HCT116 (cell line): Measurements from ENCODE around the gene SOWAHC.

Experiments used
- ATF3 ChIP-seq: IDR thresholded peaks from 2 replicates; pipeline ENCODE4 v1.6.1; 2012
- CEBPB ChIP-seq: IDR thresholded peaks from 2 replicates; pipeline ENCODE4 v1.6.1; 2012; ENCODE audit warnings: low read depth
- CTCF ChIP-seq, 3 experiments: fragments of 200-600 bp in 1 of 3; sonication (generic) in 1 of 3; IDR thresholded peaks in 2 of 3; conservative IDR thresholded peaks in 1 of 3; 2 replicates each; pipeline ENCODE4 v1.5.1; 2012 to 2017; ENCODE audit warnings: low read depth in 2 of 3, low read length in 2 of 3, antibody characterized with exemption in 1 of 3, borderline replicate concordance in 1 of 3, control low read depth in 1 of 3, mild to moderate bottlenecking in 1 of 3, mixed read lengths in 1 of 3, mixed run types in 1 of 3, moderate library complexity in 1 of 3; ENCODE audit not compliant: insufficient read depth in 1 of 3
- EZH2phosphoT487 ChIP-seq: fragments of 200-600 bp; IDR thresholded peaks from 2 replicates; pipeline ENCODE4 v1.6.1; 2018; ENCODE audit warnings: antibody characterized with exemption, borderline replicate concordance
- POLR2AphosphoS5 ChIP-seq: IDR thresholded peaks from 2 replicates; pipeline ENCODE4 v1.6.1; 2011; ENCODE audit warnings: mild to moderate bottlenecking, low read depth, low read length, moderate library complexity

- TF ChIP-seq POLR2AphosphoS5 (no peak), CTCF (IDR thresholded peaks at IDR 0.05 in 2 of 3, conservative IDR thresholded peaks at IDR 0.05 in 1 of 3; ENCODE audit: borderline replicate concordance in 1 of 3, insufficient read depth in 1 of 3, low read depth in 2 of 3, low read length in 2 of 3) (no peak), ATF3 (no peak), EZH2phosphoT487 (no peak), CEBPB (no peak)
Observed at GRCh38 chr2:109645412-109646184, 31.4 kb downstream of the SOWAHC start.
